NCI-H82 treated with DMSO at 0.1 percent for 48 hours (cell line): ENCODE measurements around the gene SPAM1.
"Not testable (repeated sequence)": the region's sequence is repeated elsewhere in the genome, so short reads cannot be mapped to it uniquely, and the experiment has no call there.

ENCODE experiments used
- DNase-seq: peaks from one replicate; lab custom pipeline; 2025; ENCODE audit not compliant: unreplicated experiment; lab: John Stamatoyannopoulos, UW

SPAM1 gene

DNA sequence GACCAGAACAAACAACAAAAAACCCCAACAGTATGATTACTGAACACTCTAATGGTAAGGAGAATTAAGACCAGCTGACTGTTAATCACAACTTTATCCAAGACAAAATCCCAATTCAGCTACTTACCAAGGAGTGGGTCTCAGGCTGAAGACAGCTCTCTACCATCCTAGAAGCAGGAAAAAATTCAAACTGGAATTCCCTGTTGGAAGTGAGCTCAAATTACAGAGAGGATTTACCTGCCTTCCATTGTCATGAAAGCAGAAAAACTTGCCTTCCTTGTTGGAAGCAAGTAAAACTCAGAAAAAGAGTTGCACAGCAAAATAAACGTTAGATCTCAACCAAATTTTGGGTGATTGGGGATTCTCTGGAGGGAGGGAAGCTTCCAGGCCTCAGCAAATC lies 20.9 kb downstream of the SPAM1 start:
- DNase-seq: no peak

DNA sequence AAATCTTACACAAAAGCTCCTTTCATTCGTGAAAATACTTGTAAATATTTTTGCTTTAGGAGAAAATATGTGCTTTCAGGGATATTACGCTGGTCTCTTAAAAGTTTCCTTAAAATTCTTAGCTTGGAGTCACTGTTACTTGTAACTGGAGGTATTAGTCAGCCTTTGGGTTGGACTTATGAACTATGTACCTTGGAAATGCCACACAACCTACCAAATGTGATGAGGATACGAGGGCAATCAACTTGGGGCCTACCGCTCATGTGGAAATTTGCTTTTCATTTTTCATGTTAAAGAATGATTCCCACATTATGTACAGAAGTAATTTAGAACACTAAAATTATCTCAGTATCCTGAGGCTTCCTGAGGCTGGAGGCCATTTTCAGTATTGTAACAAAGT lies 23.1 kb downstream of the SPAM1 start:
- DNase-seq: no peak

DNA sequence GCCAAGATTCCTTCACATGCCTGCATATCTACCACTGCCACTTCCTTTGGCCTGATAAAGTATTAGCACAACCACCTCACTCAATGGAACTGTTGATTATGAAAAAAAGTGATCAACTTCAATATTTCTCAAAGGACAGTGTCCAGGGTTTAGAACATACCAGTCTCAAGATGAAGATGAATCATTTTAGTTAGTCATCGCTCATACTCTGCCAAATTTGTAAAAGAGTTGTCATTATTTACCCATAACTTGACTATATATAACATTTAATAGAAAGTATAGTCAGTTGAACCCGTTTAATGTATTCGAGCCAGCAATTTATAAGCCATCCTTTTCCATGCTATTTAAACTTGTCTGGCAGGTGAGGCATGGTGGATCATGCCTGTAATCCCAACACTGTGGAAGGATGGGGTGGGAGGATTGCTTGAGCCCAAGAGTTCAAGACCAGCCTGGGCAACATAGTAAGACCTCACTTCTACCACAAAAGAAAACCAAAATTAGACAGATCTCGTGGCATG lies 33.2 kb downstream of the SPAM1 start:
- no peak for DNase-seq

DNA sequence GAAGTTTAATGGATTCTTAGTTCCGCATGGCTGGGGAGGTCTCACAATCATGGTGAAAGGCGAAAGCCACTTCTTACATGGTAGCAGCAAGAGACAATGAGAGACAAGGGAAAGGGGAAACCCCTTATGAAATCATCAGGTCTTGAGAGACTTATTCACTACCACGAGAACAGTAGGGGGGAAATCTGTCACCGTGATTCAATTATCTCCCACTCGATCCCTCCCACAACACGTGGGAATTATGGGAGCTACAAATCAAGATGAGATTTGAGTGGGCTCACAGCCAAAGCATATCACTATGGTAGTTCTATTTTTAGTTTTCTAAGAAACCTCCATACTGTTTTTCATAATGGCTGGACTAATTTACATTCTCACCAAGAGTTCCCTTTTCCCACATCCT lies 36.7 kb downstream of the SPAM1 start:
- DNase-seq: no peak

DNA sequence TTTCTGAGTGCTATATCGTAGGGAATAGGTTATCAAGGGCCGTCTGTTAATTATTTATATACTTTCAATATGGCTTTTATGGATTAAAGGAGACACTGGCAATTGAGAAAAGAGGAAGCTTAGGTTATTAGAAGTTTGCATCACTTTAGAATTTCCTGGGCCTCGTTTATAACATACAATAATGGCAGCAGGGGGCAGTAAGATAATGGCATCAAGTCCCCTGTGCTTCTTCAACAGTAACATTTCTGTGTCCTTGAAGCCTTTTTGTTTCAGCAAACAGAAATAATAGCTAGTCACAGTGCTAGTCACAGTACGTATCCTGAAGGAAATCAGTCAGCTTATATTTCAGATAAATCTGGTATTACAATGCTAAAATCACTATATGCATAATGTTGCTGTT lies 41.9 kb downstream of the SPAM1 start:
- no peak for DNase-seq

DNA sequence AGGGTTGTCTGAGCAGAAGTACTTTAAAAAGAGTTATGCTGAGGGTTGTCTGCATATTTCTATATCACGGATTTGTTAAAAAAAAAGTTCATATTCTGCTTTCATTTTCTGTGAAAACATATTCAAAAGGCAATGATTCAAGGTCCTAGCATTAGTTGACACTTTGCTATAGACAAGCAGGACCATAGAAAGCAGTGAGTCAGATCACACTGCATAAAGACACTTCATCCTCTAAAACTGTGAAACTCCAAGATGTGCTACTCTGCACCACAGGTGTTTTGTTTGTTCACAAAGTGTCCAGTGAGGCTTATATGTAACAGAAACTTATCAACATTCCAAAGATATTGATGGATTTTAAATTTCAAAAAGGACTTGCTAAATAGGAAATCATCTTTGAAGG lies 47.0 kb downstream of the SPAM1 start:
- DNase-seq: no peak

DNA sequence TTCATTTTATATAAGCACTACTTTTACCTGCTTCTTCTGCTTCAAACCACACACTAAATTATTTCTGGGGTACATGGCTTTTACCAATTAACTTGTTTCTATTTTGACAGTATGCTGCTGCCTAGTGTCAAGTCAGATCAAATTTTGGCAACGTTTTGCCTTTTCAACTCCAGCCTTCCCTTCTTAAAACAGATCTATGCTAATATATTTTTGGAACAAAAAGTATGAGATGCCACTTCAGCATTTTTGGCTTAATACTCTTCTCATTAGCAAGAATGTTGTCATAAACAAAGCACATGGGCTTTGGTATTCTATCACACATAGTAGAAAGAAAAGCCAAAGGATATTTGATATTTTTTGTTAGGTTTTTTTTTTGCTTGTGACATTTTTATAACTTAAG lies 47.8 kb downstream of the SPAM1 start:
- DNase-seq: no peak

DNA sequence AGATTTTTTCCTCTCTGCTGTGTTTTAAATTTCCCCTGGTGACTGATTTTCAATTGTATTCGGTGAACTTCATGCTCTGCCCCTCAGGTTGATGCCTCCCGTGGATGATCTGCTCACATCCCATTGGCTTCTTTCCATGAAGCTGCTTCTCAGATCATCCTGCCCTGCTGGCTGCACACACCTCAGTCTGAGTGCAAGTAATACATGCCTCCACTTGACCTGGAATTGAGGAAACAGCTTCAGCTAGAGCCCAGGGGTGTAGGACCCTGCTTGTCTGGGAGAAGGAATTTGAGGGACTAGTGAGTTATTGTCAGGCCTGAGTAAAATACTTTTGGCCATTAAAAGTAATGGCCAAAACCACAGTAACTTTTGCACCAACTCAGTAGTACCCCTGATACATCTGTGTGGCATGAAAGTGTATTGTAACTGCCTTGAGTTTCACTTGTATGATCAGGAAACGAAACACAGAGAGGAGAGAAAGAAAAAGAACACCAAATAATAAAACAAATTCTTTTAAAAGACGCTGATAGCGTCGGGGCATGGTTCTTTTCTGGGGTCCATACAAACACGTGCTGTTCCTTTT lies 49.4 kb downstream of the SPAM1 start:
- DNase-seq: no peak

DNA sequence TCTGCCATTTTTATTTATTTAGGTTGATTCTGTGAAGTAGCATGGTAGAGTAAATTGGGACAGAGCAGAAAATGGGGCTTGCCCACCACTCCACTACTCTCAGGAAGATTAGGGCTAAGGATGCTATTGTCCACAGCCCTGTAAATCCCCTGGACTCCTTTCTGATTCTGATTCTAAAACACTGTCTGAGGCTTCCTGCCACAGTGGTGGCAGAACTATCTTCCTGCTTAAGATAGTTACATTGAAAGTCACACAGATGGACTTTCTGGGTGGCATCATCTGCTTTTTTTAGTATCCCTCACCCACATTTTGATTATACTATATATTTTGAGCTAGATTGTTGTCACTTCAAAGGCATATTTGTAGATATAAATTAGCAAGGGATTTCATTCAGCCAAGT lies 50.0 kb downstream of the SPAM1 start:
- DNase-seq: no peak

DNA sequence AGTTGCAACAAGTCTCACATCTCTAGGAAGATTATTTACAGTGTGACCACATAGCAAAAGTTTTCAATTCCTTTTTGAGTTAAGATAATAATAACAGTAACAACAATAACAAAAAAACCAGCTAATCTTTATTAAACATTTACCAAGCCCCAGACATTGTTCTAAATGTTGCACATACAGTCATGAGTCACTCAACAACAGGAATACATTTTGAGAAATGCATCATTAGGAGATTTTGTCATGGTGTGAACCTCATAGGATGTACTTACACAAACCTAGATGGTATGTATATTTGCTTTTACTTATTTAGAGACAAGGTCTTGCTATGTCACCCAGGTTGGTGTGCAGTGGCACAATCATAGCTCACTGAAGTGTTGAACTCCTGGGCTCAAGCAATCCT lies 52.0 kb downstream of the SPAM1 start:
- no peak for DNase-seq

DNA sequence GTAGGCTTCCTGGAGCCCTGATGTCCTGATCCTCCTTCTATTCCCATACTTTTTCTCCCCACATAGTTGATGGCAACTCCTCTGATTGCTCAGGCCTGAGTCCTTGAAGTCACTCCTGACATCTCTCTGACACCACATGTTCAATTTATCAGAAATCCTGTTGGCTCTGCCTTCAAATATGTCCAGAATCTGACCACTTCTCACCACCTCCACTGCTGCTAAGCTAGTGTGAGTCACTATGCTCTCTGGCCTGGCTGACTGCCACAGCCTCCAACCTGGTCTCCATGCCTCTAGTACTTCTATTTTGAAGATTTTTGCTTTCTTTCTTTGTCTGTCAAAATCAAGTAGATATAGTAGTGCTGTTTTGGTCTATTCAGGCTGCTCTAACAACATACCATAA lies 54.8 kb downstream of the SPAM1 start:
- no peak for DNase-seq

DNA sequence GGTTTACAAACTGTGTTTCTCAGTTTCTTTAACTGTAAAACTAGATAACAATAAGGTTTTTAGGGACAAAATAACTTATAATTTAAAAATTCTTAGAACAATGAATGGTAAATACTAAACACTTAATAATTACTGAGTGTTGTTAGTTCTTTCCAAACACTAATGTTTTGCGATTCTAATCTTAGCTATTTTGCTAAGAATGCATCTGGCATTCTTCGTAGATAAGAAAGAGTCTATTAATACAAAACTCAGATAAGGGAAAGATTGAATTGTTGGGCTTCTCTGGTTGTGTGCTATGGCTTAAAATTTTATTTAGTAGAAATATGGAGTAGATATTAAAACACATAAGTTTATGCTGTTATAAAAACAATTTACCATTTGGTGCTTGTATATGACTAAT lies 62.4 kb downstream of the SPAM1 start:
- DNase-seq: no peak

DNA sequence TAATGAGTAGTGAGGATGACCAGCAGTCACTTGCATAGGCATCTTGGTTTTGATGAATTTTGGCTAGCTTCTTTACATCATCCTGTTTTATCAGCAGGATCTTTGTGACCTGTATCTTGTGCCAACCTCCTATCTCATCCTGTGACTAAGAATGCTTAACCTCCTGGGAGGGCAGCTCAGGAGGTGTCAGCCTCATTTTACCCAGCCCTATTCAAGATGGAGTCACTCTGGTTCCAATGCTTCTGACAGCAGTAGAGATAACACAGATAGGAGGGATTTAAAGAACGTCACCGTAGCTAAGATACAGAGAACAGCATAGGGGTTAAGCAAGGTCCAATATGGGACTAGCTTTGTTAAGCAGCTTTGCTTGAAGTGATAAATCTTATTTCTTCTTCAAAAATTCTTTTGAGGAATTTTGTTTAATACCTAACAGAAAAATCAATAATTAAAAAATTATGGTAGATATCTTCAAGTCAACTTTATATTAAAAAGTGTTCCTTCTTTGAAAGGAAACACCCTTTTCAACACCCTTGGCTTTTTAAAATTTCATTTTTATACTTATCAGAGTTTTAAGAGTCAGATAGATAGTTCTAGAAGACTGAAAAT lies 68.0 kb downstream of the SPAM1 start:
- DNase-seq: no peak

DNA sequence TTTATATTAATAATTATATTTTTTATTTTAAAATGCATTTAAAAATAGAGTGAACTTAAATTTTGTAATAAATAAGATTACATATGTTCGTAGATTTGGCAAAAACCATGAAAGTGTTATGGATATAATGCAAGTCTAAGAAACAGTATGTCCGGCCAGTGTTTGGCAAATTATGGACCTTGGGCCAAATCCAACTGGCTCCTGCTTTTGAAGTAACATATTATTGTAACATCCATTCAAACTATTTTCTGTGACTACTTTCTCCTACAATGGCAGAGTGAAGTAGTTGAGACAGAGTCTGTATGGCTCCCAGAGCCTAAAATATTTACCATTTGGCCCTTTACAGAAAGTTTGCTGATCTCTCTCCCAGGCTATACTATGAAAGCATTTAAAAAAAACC lies 69.0 kb downstream of the SPAM1 start:
- DNase-seq: no peak

DNA sequence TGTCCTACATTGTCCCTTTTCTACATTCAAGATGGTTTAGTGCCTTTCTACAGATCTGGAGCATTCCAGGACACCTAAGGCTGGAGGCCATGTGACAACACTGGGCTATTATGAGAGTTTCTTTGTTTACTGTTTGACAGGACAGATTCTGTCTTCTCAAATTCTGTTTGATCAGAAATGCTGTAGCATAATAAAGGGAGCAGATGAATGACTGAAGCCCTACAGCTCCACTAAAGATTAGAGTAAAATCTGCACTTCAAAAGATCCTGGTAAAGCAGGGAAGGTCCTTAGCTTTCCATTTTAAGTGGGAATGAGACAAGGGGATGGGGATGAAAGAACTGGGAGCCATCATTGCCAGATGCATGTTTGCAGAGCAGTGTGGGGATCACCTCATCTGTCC lies 69.4 kb downstream of the SPAM1 start:
- DNase-seq: no peak

DNA sequence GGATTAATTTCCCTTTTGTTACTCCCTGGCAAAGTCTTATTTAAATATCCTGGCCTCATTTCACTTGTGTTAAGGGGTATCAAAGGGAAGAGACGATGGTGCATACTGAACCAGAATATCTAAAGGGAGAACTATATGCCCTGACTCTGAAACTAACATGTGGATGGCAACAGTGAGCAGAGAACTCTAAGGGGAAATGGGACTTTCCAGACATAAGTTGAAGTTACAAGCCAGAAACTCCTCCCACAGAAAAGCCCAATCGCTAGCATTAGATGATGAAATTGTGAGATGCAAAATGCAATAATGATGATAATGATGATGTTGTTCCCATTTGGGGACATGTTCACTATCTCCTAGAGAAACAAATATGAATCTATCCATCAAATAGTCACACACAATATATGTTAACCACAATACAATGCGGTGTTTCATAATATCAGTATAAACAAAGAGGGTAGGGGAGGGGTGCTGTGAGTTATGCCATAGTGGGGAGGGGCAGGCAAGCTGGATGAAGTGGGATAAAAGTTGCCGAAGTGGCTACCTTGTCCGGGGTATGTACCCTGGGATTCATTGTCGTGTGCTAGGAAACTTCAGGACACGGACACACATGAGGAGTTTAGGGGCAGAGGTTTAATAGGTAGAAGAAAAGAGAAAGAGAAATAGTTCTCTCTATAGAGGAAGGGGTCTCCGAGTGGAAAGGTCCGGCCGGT lies 70.7 kb downstream of the SPAM1 start:
- no peak for DNase-seq

DNA sequence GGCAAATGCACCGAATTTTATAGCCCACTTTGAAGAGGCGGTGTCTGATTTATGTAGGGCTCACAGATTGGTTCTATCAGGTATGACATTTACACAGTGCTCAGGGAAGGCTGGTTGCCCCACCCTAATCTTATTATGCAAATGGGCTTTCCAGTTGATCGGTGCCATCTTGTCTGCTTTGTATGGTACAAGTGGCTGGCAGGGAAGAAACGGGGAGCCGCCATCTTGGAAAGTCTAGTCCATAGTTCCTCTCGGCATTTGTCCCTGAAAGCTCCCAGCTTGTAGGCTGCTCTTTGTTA lies 71.2 kb downstream of the SPAM1 start:
- no peak for DNase-seq

DNA sequence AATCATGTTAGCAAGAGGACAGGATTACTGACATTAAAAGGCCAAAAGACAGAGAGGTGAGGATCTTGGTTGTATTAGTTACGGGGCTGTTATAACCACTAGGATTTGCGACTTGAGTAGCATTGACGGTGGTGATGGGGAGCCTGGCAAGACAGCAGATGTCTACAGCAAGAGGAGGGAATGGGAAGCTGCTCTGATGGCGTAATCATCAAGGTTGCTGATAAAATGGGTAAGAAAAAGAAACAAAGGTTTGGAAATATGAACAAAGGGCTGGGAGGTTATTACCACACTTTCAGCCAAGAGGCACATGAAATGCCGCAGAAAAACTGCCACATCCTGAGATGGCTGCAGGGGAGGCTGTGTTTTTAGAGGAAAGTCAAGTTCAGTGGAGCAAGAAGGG lies 73.9 kb downstream of the SPAM1 start:
- no peak for DNase-seq

DNA sequence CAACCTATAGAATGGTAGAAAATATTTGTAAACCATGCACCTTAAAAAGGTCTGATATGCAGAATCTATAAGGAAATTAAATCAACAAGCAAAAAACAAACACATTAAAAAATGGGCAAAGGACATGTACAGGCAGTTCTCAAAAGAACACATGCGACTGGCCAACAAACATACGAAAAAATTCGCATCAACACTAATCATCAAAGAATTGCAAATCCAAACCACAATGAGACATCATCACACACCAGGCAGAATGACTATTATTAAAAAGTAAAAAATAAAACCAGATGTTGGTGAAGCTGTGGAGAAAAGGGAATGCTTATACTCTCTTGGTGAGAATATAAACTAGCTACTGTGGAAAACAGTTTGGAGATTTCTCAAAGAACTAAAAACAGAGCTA lies 74.7 kb downstream of the SPAM1 start:
- no peak for DNase-seq

DNA sequence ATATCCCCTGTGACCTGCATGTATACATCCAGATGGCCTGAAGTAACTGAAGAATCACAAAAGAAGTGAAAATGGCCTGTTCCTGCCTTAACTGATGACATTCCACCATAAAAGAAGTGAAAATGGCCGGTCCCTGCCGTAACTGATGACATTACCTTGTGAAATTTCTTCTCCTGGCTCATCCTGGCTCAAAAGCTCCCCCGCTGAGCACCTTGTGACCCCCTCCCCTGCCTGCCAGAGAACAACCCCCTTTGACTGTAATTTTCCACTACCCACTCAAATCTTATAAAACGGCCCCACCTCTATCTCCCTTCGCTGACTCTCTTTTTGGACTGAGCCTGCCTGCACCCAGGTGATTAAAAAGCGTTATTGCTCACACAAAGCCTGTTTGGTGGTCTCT lies 83.3 kb downstream of the SPAM1 start:
- not testable (repeated sequence) for DNase-seq

DNA sequence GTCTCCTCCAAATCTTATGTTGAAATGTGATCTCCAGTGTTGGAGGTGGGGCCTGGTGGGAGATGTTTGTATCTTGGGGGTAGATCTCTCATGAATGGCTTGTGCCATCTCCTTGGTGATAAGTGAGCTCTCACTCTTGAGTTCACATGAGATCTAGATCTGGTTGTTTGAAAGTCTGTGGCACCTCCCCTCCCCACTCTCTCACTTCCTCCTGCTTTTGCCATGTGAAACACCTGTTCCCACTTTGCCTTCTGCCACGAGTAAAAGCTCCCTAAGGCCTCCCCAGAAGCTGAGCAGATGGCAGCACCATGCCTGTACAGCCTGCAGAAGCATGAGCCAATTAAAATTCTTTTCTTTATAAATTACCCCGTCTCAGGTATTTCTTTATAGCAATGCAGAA lies 84.3 kb downstream of the SPAM1 start:
- no peak for DNase-seq
